C4-2B (cell line): ENCODE results near the gene YARS1.

Experiments used
- ZFX ChIP-seq: fragments of 450-650 bp; IDR thresholded peaks from 2 replicates; pipeline ENCODE4 v1.6.1; 2017
- TF ChIP-seq, protein P1 (sequence below): fragments of 450-650 bp; conservative IDR thresholded peaks from 2 replicates; pipeline ENCODE4 v1.5.1; 2017; ENCODE audit warnings: mild to moderate bottlenecking

DNA sequence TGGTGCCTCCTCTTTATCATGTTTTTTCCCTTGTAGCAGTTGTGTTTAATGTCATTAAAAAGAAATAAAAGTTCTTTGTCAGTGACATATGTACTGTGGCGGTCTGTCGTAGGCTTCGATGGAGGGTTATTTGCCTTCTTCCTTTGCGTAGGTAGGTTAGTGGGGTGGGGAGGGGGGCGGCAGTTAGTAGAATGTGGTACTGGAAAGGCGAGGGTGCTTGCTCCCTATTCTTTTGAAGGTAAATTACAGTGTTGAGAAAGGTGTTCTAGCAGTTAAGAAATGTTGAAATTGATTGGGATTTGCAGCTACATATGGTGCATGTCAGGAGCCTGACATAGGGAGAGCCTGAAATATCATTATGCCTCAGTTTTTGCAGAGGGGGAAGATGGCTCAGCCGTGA lies 41.6 kb upstream of the YARS1 start:
- TF ChIP-seq, protein P1, sequence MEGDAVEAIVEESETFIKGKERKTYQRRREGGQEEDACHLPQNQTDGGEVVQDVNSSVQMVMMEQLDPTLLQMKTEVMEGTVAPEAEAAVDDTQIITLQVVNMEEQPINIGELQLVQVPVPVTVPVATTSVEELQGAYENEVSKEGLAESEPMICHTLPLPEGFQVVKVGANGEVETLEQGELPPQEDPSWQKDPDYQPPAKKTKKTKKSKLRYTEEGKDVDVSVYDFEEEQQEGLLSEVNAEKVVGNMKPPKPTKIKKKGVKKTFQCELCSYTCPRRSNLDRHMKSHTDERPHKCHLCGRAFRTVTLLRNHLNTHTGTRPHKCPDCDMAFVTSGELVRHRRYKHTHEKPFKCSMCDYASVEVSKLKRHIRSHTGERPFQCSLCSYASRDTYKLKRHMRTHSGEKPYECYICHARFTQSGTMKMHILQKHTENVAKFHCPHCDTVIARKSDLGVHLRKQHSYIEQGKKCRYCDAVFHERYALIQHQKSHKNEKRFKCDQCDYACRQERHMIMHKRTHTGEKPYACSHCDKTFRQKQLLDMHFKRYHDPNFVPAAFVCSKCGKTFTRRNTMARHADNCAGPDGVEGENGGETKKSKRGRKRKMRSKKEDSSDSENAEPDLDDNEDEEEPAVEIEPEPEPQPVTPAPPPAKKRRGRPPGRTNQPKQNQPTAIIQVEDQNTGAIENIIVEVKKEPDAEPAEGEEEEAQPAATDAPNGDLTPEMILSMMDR: no peak
- no peak for TF ChIP-seq ZFX
